Activated naive CD4-positive, alpha-beta T cell treated with anti-CD3 and anti-CD28 coated beads for 36 hours (primary cell): ENCODE measurements around the gene LAMTOR3. TPM values are rescaled to one million over a fixed set of nuclear protein-coding genes. Genes with fewer than 3 reads are reported as not detected.

Source experiments
- CTCF ChIA-PET: fragments of 350-600 bp; sonication (Branson Sonifier 250); formaldehyde crosslinking; loops from one replicate; lab custom pipeline; 2021; ENCODE audit warnings: antibody characterized with exemption; lab: Charles Lee
- DNase-seq: peaks from one replicate; pipeline ENCODE4 v3.0.0-alpha.2; 2020
- H3K27ac Mint-ChIP-seq: one replicate; pipeline ENCODE4 v1.8.0; 2021; ENCODE audit warnings: mild to moderate bottlenecking, mixed read lengths
- H3K27me3 Mint-ChIP-seq: one replicate; pipeline ENCODE4 v1.8.0; 2021; ENCODE audit warnings: low read depth, mixed read lengths
- H3K36me3 Mint-ChIP-seq: one replicate; pipeline ENCODE4 v1.8.0; 2021; ENCODE audit warnings: low read depth, mixed read lengths
- H3K4me1 Mint-ChIP-seq: one replicate; pipeline ENCODE4 v1.8.0; 2021; ENCODE audit warnings: low read depth, mixed read lengths
- H3K4me3 Mint-ChIP-seq: one replicate; pipeline ENCODE4 v1.8.0; 2021; ENCODE audit warnings: mild to moderate bottlenecking, moderate library complexity, mixed read lengths
- H3K9me3 Mint-ChIP-seq: one replicate; pipeline ENCODE4 v1.8.0; 2021; ENCODE audit warnings: mixed read lengths
- intact Hi-C: fragments of 100-400 bp; cut with micrococcal nuclease; formaldehyde crosslinking; loops from one replicate; pipeline ENCODE4 v1.15.1; 2023
- total RNA-seq, 2 experiments: library from RNA; stranded (reverse); gene quantifications; one replicate each; pipeline ENCODE4 v1.2.3, GENCODE V29; 2021

The LAMTOR3 gene
- total RNA-seq, 2 experiments from 2014 or later: 24.9 to 26.9 TPM

DNA sequence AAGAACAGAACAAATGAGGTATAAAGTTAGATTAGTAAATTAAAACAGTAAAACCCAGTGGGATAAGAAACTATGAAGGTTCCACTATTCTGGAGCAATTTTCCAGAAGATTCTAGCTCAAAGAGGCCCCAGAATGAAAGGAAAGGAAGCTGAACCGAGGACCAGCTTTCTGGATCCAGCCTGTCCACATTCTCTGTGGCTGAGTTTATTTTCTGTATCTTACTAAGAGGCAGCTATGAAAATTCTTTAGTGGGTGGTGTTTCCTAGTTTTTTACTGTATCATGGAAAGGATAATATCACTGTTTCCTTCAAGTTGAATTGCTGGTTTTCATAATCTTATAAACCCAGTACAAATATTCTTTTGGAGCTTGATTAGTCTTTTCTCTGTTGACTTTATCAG, 65.8 kb downstream of the LAMTOR3 start:
- CTCF ChIA-PET: interaction anchor here (0.9 to 1.8 kb wide), 2 partner anchors 11 to 17 kb away, joined by 3 to 10 read pairs; partner anchors contain the start of gene DAPP1
- peak overlapping the region; percentile 60 for H3K27ac Mint-ChIP-seq

More for the DNA sequence above, 65.8 kb downstream of the LAMTOR3 start:
- no peak for DNase-seq
- H3K4me1 Mint-ChIP-seq: peaks cover 52% of the 10 kb centered on the region
- H3K27me3 Mint-ChIP-seq: no peaks in the 10 kb centered on the region
- H3K36me3 Mint-ChIP-seq: peaks cover 12% of the 10 kb centered on the region
- no peaks in the 10 kb centered on the region for H3K9me3 Mint-ChIP-seq
- intact Hi-C loops: no loop called here
- no peak overlapping the region for H3K4me3 Mint-ChIP-seq

Other genes with a start within 250 kb of the LAMTOR3 start
- not detected for gene C4orf54, start 236.6 kb downstream of the LAMTOR3 start, total RNA-seq
- gene DAPP1, start 77.6 kb downstream of the LAMTOR3 start, total RNA-seq: 10 to 100 TPM; 24.4 to 25.8 TPM
- gene DNAJB14, start 52.2 kb upstream of the LAMTOR3 start, total RNA-seq: 10 to 100 TPM; 34.6 to 35.7 TPM
- 1,000 to 10,000 TPM; 1,022 to 1,060 TPM for gene H2AZ1, start 55.8 kb upstream of the LAMTOR3 start, total RNA-seq